Small intestine (tissue), 7 donors: ENCODE measurements around the gene KLLN. TPM values are rescaled to one million over a fixed set of nuclear protein-coding genes. Genes with fewer than 3 reads are reported as not detected.
A peak's percentile ranks its signal among the peaks of the same experiment; 100 is the strongest.
"Not testable (repeated sequence)": the region's sequence is repeated elsewhere in the genome, so short reads cannot be mapped to it uniquely, and the experiment has no call there.

Experiments
- DNase-seq, 2 donors: peaks; one replicate each; pipeline versions ENCODE4 v3.0.0 to v3.0.0-alpha.2; 2013
- FAIRE-seq: peaks from 2 replicates; lab custom pipeline; 2012; peaks lifted over from hg19 to GRCh38; lab: Jason Lieb, UNC
- H3K27ac ChIP-seq, 3 donors: one replicate each; pipeline ENCODE4 v1.5.1; 2013; ENCODE audit warnings: low read length in 2 of 3, mild to moderate bottlenecking in 2 of 3, control low read depth in 1 of 3, inconsistent platforms in 1 of 3, low read depth in 1 of 3, moderate library complexity in 1 of 3
- H3K27me3 ChIP-seq, 3 donors: one replicate each; pipeline ENCODE4 v1.6.1; 2013; ENCODE audit warnings: low read length in 3 of 3, inconsistent platforms in 1 of 3; ENCODE audit not compliant: control insufficient read depth in 3 of 3, insufficient read depth in 3 of 3
- H3K36me3 ChIP-seq, 3 donors: one replicate each; pipeline ENCODE4 v1.6.1; 2013; ENCODE audit warnings: low read length in 3 of 3, inconsistent platforms in 1 of 3, low read depth in 1 of 3, mild to moderate bottlenecking in 1 of 3, moderate library complexity in 1 of 3; ENCODE audit not compliant: control insufficient read depth in 3 of 3, insufficient read depth in 2 of 3
- H3K4me1 ChIP-seq, 3 donors: one replicate each; pipeline ENCODE4 v1.6.1; 2013; ENCODE audit warnings: low read length in 2 of 3, inconsistent platforms in 1 of 3, low read depth in 1 of 3, mild to moderate bottlenecking in 1 of 3, moderate library complexity in 1 of 3; ENCODE audit not compliant: control insufficient read depth in 3 of 3, insufficient read depth in 2 of 3
- H3K4me3 ChIP-seq, 3 donors: one replicate each; pipeline ENCODE4 v1.5.1; 2013; ENCODE audit warnings: low read length in 3 of 3, control low read depth in 1 of 3, inconsistent platforms in 1 of 3, low read depth in 1 of 3, mild to moderate bottlenecking in 1 of 3, moderate library complexity in 1 of 3
- H3K9me3 ChIP-seq, 2 donors: one replicate each; pipeline ENCODE4 v1.6.1; 2013; ENCODE audit warnings: low read depth in 1 of 2, low read length in 1 of 2; ENCODE audit not compliant: control insufficient read depth in 2 of 2, insufficient read depth in 1 of 2
- WGBS, 3 donors: extraction: QIAGEN DNeasy Blood & Tissue Kit; methylation state at CpG; one replicate each; pipeline ENCODE4 v1.1.7; 2013; 5-methylcytosine and 5-hydroxymethylcytosine counted together
- polyA plus RNA-seq, 4 donors: library from polyadenylated mRNA; stranded (reverse) in 3 of 4; unstranded in 1 of 4; fragments of 200-250 nt in 3 of 4; fragments of 120-200 nt in 1 of 4; gene quantifications; one replicate each; pipeline versions ENCODE4 v1.2.1 to v1.2.3, GENCODE V29; 2013
- donor health status: healthy with polysubstance abuse.
- donor health status: control.
- donor health status: control.
- donor health status: Bipolar disorder and iron deficiency.
- donor health status: healthy.

The KLLN gene
- polyA plus RNA-seq, 4 donors: 0.27 to 1.3 (median 0.55) TPM; not detected in 1

- no peak for DNase-seq
- FAIRE-seq: no peak
- Histone ChIP-seq H3K27me3 (no peaks in the 10 kb centered on the region), H3K36me3 (peaks cover 3 to 11% (median 3%) of the 10 kb centered on the region in 3 donors), H3K9me3 (peaks cover 0 to 8% of the 10 kb centered on the region in 2 donors), H3K4me1 (no peaks in the 10 kb centered on the region), H3K27ac (no peak overlapping the region), H3K4me3 (no peak overlapping the region)
- WGBS, 3 donors: 97 to 98% (median 97%) methylated on average over 2 of the region's 2 CpGs
These were observed 23.3 kb upstream of the KLLN start for GRCh38 chr10:87886635-87887034.

GRCh38 chr10:87882555-87883294 is 19.4 kb upstream of the KLLN start:
- Histone ChIP-seq H3K27me3 (no peaks in the 10 kb centered on the region), H3K27ac (no peak overlapping the region), H3K4me3 (no peak overlapping the region), H3K4me1 (no peaks in the 10 kb centered on the region), H3K36me3 (peaks cover 0 to 13% (median 3%) of the 10 kb centered on the region in 3 donors), H3K9me3 (peaks cover 0 to 8% of the 10 kb centered on the region in 2 donors)
- peak; percentile 10 to 19 for DNase-seq
- WGBS, 3 donors: 86 to 87% (median 86%) methylated on average over 2 of the region's 2 CpGs
- peak; percentile 51 for FAIRE-seq

DNA sequence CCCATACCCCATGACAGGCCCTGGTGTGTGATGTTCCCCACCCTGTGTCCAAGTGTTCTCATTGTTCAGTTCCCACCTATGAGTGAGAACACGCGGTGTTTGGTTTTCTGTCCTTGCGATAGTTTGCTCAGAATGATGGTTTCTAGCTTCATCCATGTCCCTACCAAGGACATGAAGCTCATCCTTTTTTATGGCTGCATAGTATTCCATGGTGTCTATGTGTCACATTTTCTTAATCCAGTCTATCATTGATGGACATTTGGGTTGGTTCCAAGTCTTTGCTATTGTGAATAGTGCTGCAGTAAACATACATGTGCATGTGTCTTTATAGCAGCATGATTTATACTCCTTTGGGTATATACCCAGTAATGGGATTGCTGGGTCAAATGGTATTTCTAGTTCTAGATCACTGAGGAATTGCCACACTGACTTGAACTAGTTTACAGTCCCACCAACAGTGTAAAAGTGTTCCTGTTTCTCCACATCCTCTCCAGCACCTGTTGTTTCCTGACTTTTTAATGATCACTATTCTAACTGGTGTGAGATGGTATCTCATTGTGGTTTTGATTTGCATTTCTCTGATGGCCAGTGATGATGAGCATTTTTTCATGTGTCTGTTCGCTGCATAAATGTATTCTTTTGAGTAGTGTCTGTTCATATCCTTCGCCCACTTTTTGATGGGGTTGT is 18.2 kb upstream of the KLLN start:
- not testable (repeated sequence) for FAIRE-seq, H3K9me3 ChIP-seq, H3K4me3 ChIP-seq, H3K27me3 ChIP-seq, H3K4me1 ChIP-seq, H3K36me3 ChIP-seq, DNase-seq, H3K27ac ChIP-seq
- WGBS, 3 donors: 95 to 100% (median 97%) methylated on average over 5 of the region's 5 CpGs

- FAIRE-seq (no peak), DNase-seq (no peak)
- Histone ChIP-seq H3K27ac (no peak overlapping the region), H3K9me3 (no peaks in the 10 kb centered on the region), H3K36me3 (peaks cover 0 to 7% (median 0%) of the 10 kb centered on the region in 3 donors), H3K4me3 (no peak overlapping the region), H3K27me3 (no peaks in the 10 kb centered on the region), H3K4me1 (no peaks in the 10 kb centered on the region)
These were observed 17.0 kb upstream of the KLLN start for GRCh38 chr10:87880336-87880735.

- FAIRE-seq (no peak), DNase-seq (no peak)
- no peaks in the 10 kb centered on the region for H3K9me3 ChIP-seq
- 83 to 93% (median 87%) methylated on average over 9 of the region's 9 CpGs for WGBS, 3 donors
- no peaks in the 10 kb centered on the region for H3K4me1 ChIP-seq
- no peaks in the 10 kb centered on the region for H3K27me3 ChIP-seq
- H3K4me3 ChIP-seq: no peak overlapping the region
- peaks cover 0 to 7% (median 0%) of the 10 kb centered on the region in 3 donors for H3K36me3 ChIP-seq
- no peak overlapping the region for H3K27ac ChIP-seq
These were observed 15.5 kb upstream of the KLLN start for GRCh38 chr10:87878664-87879459.

DNA sequence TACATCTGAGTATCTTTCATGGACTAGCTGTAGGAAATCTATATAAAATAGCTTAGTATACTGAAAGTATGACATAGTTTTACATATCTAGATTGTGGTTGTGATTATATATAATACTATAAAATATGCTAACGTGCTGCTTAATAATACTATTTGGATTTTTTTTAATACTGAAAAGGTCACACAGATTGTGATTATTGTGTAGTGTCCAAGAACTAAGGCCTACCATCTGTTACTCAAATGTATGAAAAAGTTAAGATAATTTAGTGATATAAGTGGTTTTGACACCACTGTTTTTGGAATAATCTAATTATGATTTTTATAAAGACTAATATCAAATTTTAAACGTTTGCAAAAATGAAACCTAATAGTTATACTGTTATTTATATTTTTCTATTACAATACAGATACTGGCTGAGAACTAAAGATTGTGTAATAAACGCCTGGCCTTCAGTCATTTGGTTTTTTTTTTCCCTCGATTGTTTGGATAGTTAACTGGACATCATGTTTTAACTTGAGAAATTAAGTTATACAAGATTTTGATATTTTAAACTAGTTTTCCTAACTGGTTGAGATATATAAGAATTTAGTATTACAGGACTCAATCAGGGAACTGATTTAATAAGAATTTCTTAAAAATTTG is 12.7 kb upstream of the KLLN start:
- Histone ChIP-seq H3K27me3 (no peaks in the 10 kb centered on the region), H3K4me1 (no peaks in the 10 kb centered on the region), H3K36me3 (peaks cover 0 to 16% (median 0%) of the 10 kb centered on the region in 3 donors), H3K27ac (no peak overlapping the region), H3K4me3 (no peak overlapping the region), H3K9me3 (no peaks in the 10 kb centered on the region)
- DNase-seq (no peak), FAIRE-seq (peak; percentile 30)
- 48 to 56% (median 50%) methylated on average over 4 of the region's 4 CpGs for WGBS, 3 donors

DNA sequence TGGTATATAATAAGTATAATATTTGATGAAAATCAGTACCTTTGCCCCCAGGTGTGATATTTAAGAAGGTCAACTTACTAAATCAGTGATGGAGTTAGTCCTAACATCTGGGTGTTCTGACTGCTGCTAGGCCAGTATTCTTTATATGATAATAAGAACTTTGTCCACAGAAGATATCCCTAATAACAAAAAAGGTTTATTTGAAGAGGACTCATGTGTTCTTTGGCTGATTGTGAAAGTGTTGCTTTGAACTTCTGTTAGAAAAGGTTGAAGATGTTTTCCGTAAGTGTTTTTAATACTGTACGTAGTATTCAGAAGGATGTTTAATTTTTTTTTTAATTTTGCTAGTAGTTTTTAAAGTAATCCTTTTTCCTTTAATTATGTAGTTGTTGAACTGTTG is 10.3 kb upstream of the KLLN start:
- Histone ChIP-seq H3K36me3 (peaks cover 0 to 15% (median 0%) of the 10 kb centered on the region in 3 donors), H3K4me3 (no peak overlapping the region), H3K4me1 (peaks cover 0 to 2% (median 0%) of the 10 kb centered on the region in 3 donors), H3K27me3 (no peaks in the 10 kb centered on the region), H3K27ac (no peak overlapping the region), H3K9me3 (no peaks in the 10 kb centered on the region)
- DNase-seq (no peak), FAIRE-seq (no peak)
- WGBS, 3 donors: 85 to 95% (median 94%) methylated on average over 2 of the region's 2 CpGs

DNA sequence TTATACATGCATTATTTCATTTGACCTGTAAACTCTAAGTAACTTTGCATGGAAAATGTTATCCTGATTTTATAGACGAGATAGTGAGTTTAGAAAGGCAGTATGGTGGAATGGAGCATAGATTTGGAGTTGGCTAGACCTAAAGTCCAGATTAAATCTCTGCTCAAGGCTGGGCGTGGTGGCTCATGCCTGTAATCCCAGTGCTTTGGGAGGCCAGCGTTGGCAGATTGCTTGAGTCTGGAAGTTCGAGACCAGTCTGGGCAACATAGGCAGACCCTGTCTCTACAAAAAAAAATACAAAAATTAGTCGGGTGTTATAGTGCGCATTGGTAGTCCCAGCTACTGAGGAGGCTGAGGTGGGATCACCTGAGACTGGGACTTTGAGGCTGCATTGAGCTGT is 9.5 kb upstream of the KLLN start:
- H3K27me3 ChIP-seq: no peaks in the 10 kb centered on the region
- H3K36me3 ChIP-seq: peaks cover 0 to 13% (median 0%) of the 10 kb centered on the region in 3 donors
- no peaks in the 10 kb centered on the region for H3K9me3 ChIP-seq
- peaks cover 0 to 2% (median 0%) of the 10 kb centered on the region in 3 donors for H3K4me1 ChIP-seq
- DNase-seq (no peak), FAIRE-seq (no peak)
- H3K27ac ChIP-seq: no peak overlapping the region
- 95 to 96% (median 96%) methylated on average over 6 of the region's 6 CpGs for WGBS, 3 donors
- no peak overlapping the region for H3K4me3 ChIP-seq
